GM13977 (cell line): ENCODE measurements around the gene SYNGR3.
"Not testable (repeated sequence)": the region's sequence is repeated elsewhere in the genome, so short reads cannot be mapped to it uniquely, and the experiment has no call there.

ENCODE experiments used
- DNase-seq: peaks from one replicate; pipeline ENCODE4 v3.0.0; 2012; ENCODE audit warnings: low spot score
- in situ Hi-C: fragments of 300-500 bp; cut with MboI; formaldehyde crosslinking; loops from one replicate; pipeline ENCODE4 v1.12.0; 2022; ENCODE audit warnings: low sequenced_read_pairs, low pct_unique_long_range_greater_than_20kb, mixed read lengths, inconsistent platforms; ENCODE audit not compliant: unreplicated experiment
- TF ChIP-seq, protein P1 (sequence below): IDR thresholded peaks from 2 replicates; pipeline ENCODE4 v1.5.1; 2012; ENCODE audit warnings: mild to moderate bottlenecking, control low read depth; ENCODE audit not compliant: insufficient read depth; ENCODE audit errors: extremely low read depth, missing control alignments

Gene SYNGR3

DNA sequence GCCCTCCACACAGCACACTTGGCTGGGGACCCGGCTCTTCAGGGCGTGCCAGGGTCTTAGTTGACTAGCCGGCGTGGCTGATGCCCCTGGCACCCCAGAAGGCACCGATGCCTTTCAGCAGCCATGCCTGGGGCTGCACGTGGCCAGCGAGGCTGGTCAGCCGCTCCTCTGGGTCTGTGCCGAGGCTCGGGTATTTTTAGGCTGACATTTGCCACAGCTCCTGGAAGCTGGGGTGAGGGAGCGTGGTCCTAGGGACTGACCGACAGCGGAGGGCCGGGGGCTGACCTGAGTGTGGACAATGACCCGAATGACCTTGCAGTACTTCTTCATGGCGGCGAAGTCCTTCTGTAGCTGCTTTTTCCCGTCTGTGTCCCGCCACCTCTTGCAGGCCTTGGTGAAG, 39.2 kb upstream of the SYNGR3 start:
- in situ Hi-C loops: no loop called here
- TF ChIP-seq, protein P1, sequence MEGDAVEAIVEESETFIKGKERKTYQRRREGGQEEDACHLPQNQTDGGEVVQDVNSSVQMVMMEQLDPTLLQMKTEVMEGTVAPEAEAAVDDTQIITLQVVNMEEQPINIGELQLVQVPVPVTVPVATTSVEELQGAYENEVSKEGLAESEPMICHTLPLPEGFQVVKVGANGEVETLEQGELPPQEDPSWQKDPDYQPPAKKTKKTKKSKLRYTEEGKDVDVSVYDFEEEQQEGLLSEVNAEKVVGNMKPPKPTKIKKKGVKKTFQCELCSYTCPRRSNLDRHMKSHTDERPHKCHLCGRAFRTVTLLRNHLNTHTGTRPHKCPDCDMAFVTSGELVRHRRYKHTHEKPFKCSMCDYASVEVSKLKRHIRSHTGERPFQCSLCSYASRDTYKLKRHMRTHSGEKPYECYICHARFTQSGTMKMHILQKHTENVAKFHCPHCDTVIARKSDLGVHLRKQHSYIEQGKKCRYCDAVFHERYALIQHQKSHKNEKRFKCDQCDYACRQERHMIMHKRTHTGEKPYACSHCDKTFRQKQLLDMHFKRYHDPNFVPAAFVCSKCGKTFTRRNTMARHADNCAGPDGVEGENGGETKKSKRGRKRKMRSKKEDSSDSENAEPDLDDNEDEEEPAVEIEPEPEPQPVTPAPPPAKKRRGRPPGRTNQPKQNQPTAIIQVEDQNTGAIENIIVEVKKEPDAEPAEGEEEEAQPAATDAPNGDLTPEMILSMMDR: no peak
- DNase-seq: no peak

DNA sequence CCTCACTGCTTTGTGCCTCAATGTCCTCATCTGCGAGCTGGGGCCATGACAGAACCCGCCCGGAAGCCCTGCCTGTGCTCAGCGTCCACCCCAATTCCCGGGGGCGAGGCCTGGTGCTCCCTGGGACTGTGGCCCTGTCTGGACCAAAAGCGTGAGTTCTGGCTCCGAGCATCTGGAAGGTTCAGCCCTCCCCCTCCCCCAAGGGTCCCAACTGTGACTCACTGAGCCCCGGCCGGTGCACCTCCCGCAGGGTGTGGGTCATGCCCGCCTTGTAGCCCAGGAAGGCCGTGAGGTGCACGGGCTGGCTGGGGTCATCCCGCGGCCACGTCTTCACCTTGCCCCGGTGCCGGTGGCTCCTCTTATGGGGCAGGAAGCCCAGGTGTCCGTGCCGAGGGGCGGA, 36.0 kb upstream of the SYNGR3 start:
- in situ Hi-C loops: no loop called here
- TF ChIP-seq, protein P1: no peak
- DNase-seq: no peak

DNA sequence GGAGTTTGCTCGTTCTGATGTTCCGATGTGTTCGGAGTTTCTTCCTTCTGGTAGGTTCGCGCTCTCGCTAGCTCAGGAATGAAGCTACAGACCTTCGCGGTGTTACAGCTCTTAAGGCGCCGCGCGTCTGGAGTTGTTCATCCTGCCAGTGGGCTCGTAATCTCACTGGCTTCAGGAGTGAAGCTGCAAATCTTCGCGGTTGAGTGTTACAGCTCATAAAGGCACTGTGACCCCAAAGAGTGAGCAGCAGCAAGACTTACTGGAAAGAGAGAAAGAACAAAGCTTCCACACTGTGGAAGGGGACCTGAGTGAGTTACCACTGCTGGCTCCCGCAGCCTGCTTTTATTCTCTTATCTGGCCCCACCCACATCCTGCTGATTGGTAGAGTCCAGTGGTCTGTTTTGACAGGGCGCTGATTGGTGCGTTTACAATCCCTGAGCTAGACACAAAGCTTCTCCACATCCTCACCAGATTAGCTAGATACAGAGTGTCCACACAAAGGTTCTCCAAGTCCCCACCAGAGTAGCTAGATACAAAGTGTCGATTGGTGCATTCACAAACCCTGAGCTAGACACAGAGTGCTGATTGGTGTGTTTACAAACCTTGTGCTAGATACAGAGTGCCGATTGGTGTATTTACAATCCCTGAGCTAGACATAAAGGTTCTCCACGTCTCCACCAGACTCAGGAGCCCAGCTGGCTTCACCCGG, 32.2 kb upstream of the SYNGR3 start:
- DNase-seq, in situ Hi-C loops: not testable (repeated sequence)

DNA sequence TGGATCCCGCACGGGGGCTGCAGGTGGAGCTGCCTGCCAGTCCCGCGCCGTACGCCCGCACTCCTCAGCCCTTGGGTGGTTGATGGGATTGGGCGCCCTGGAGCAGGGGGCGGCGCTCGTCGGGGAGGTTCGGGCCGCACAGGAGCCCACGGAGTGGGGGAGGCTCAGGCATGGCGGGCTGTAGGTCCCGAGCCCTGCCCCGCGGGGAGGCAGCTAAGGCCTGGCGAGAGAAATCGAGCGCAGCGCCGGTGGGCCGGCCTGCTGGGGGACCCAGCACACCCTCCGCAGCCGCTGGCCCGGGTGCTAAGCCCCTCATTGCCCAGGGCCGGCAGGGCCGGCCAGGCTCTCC, 31.7 kb upstream of the SYNGR3 start:
- DNase-seq, in situ Hi-C loops: not testable (repeated sequence)

DNA sequence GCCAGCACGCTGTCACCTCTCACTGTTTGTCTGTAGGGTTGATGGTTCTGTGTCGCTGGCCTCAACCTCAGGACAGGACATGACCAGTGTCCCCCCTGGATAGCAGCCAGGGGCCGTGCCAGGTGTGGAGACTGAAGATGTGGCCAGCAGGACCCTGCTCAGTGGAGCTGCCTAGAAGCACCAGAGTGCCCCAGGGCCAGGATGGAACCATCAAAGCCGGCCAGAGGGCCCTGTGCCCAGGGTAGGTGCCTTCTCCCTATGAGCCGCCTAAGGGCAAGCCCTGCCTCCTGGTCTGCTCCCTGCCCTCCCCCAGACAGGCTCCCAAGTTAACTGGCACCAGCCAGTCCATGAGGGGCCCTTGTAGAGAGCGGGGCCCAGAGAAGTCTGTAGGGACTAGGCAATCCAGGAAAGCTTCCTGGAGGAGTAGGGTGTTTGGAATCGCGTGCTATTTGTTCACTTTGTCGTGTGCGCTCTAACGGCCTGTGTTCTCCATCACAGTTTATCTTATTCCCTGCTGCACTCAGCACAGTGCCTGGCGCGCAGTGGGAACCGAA, 31.0 kb upstream of the SYNGR3 start:
- TF ChIP-seq, protein P1: peak; percentile 6
- no peak for DNase-seq
- in situ Hi-C loops: no loop called here

DNA sequence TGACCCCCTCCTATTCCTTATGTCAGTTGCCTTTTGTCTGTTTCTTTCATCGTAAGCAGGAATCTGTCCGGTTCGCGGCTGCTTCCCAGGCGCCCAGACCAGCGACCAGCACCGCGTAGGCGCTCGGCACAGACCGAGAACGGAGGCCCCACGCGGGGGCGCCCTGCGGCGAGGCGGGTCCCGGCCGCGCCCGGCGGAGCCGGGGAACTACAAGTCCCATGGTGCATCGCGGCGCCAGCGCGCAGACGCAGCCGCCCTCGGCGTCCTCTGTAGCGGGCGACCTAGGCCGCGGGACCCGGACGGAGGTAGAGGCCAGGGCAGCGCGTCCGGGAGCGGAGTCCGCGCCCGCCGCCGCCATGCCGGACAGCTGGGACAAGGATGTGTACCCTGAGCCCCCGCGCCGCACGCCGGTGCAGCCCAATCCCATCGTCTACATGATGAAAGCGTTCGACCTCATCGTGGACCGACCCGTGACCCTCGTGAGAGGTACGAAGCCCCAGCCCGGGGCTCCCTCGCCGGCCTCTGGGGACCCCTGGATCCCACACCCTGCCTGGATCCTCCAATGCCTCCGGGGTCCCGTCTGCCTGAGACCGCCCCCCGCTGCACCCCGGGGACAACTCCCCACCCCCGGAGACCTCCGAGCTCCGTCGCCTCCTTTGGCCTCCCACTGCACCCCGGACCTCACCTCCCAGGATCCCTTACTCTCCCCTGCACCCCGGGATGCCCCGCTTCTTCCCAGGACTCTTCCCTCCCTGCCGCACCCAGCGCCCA, 30.3 kb upstream of the SYNGR3 start, which contains the start of gene NDUFB10:
Gene NDUFB10 (plus strand): TSS at position 270 of the 771 bp plus-strand sequence. CDS start 87 bp downstream, at position 357.
- peak; percentile 94 for DNase-seq
- in situ Hi-C loops: no loop called here
- TF ChIP-seq, protein P1: peak; percentile 93

DNA sequence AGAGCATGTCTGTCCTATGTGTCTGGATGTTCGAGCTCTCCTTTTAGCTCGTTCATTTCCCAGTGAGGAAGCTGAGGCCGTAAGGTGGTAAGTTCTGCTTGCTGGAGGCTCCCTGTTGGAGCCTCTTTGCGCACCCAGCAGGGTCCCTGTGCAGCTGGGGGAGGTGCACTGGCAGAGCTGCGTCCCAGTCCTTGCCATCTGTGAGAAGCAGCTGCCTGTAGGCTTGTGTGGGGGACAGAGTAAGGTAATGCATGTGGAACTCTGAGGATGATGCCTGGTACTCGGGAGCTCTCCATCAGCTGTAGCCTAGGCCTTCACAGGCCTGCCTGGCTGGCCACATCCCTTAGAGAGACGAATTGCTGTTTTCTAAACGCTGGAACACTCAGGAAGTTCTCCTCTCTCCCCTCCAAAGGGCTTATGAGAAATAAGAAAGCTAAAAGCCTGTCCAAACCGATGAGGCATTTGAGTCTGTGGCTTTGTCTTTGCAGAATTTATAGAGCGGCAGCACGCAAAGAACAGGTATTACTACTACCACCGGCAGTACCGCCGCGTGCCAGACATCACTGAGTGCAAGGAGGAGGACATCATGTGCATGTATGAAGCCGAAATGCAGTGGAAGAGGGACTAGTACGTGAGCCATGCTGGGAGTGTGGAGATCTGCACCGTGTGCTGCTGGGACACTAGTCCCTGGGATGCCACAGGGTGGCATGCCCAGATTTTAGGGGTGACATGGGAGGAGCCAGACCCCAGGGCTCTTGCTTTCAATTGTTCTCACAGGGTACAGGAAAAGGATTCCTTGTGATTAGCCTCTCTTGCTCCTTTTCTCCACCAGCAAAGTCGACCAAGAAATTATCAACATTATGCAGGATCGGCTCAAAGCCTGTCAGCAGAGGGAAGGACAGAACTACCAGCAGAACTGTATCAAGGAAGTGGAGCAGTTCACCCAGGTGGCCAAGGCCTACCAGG, 28.8 kb upstream of the SYNGR3 start:
- TF ChIP-seq, protein P1: no peak
- in situ Hi-C loops: no loop called here
- no peak for DNase-seq
